ENCODE results near the gene NEURL1.
"Not testable (repeated sequence)": the region's sequence is repeated elsewhere in the genome, so short reads cannot be mapped to it uniquely, and the experiment has no call there.

The NEURL1 gene

GRCh38 chr10:103510046-103510685 is 16.7 kb downstream of the NEURL1 start:
- Mint-ChIP-seq H3K36me3 (no peaks in the 10 kb centered on the region), H3K27ac (no peak overlapping the region), H3K4me3 (no peak overlapping the region), H3K9me3 (no peaks in the 10 kb centered on the region), H3K4me1 (no peaks in the 10 kb centered on the region), H3K27me3 (peaks cover 77% of the 10 kb centered on the region)
- DNase-seq = no peak
- CTCF ChIA-PET = interaction anchor here (1.1 to 2.1 kb wide), 3 partner anchors 9 to 55 kb away, joined by 3 to 6 read pairs (median 5); no protein-coding TSS in a partner anchor

GRCh38 chr10:103510791-103511752 is 17.6 kb downstream of the NEURL1 start:
- H3K36me3 Mint-ChIP-seq = no peaks in the 10 kb centered on the region
- H3K4me3 Mint-ChIP-seq = no peak overlapping the region
- no peaks in the 10 kb centered on the region for H3K9me3 Mint-ChIP-seq
- no peaks in the 10 kb centered on the region for H3K4me1 Mint-ChIP-seq
- H3K27ac Mint-ChIP-seq = no peak overlapping the region
- CTCF ChIA-PET = interaction anchor here (1.8 to 2.1 kb wide), 2 partner anchors 32 to 54 kb away, joined by 5 to 6 read pairs; no protein-coding TSS in a partner anchor
- peaks cover 74% of the 10 kb centered on the region for H3K27me3 Mint-ChIP-seq
- no peak for DNase-seq

GRCh38 chr10:103512166-103512565 is 18.7 kb downstream of the NEURL1 start:
- DNase-seq = no peak
- H3K36me3 Mint-ChIP-seq = no peaks in the 10 kb centered on the region
- H3K27ac Mint-ChIP-seq = no peak overlapping the region
- no peak overlapping the region for H3K4me3 Mint-ChIP-seq
- no peaks in the 10 kb centered on the region for H3K9me3 Mint-ChIP-seq
- no peaks in the 10 kb centered on the region for H3K4me1 Mint-ChIP-seq
- CTCF ChIA-PET = no interaction called here
- H3K27me3 Mint-ChIP-seq = peaks cover 63% of the 10 kb centered on the region

- H3K36me3 Mint-ChIP-seq = no peaks in the 10 kb centered on the region
- H3K4me1 Mint-ChIP-seq = no peaks in the 10 kb centered on the region
- no peak overlapping the region for H3K27ac Mint-ChIP-seq
- peaks cover 59% of the 10 kb centered on the region for H3K27me3 Mint-ChIP-seq
- H3K4me3 Mint-ChIP-seq = no peak overlapping the region
- DNase-seq = no peak
- CTCF ChIA-PET = no interaction called here
- H3K9me3 Mint-ChIP-seq = no peaks in the 10 kb centered on the region
These were observed 19.3 kb downstream of the NEURL1 start for GRCh38 chr10:103512591-103513379.

GRCh38 chr10:103513380-103514060 is 20.0 kb downstream of the NEURL1 start:
- CTCF ChIA-PET = no interaction called here
- DNase-seq = no peak
- H3K36me3 Mint-ChIP-seq = no peaks in the 10 kb centered on the region
- H3K9me3 Mint-ChIP-seq = no peaks in the 10 kb centered on the region
- H3K27ac Mint-ChIP-seq = no peak overlapping the region
- H3K27me3 Mint-ChIP-seq = peaks cover 58% of the 10 kb centered on the region
- H3K4me3 Mint-ChIP-seq = no peak overlapping the region
- no peaks in the 10 kb centered on the region for H3K4me1 Mint-ChIP-seq

GRCh38 chr10:103514244-103514643 is 20.7 kb downstream of the NEURL1 start:
- Mint-ChIP-seq H3K27ac (no peak overlapping the region), H3K4me3 (no peak overlapping the region), H3K9me3 (no peaks in the 10 kb centered on the region), H3K36me3 (no peaks in the 10 kb centered on the region), H3K4me1 (no peaks in the 10 kb centered on the region), H3K27me3 (peaks cover 54% of the 10 kb centered on the region)
- no peak for DNase-seq
- CTCF ChIA-PET = no interaction called here

GRCh38 chr10:103517234-103518085 is 24.0 kb downstream of the NEURL1 start:
- CTCF ChIA-PET = no interaction called here
- no peaks in the 10 kb centered on the region for H3K36me3 Mint-ChIP-seq
- no peak overlapping the region for H3K27ac Mint-ChIP-seq
- no peak overlapping the region for H3K4me3 Mint-ChIP-seq
- H3K9me3 Mint-ChIP-seq = no peaks in the 10 kb centered on the region
- H3K4me1 Mint-ChIP-seq = no peaks in the 10 kb centered on the region
- DNase-seq = no peak
- H3K27me3 Mint-ChIP-seq = peaks cover 36% of the 10 kb centered on the region

GRCh38 chr10:103519798-103520197 is 26.3 kb downstream of the NEURL1 start:
- DNase-seq = no peak
- H3K27me3 Mint-ChIP-seq = peaks cover 36% of the 10 kb centered on the region
- no peak overlapping the region for H3K27ac Mint-ChIP-seq
- H3K4me3 Mint-ChIP-seq = no peak overlapping the region
- H3K9me3 Mint-ChIP-seq = no peaks in the 10 kb centered on the region
- no peaks in the 10 kb centered on the region for H3K36me3 Mint-ChIP-seq
- CTCF ChIA-PET = no interaction called here
- no peaks in the 10 kb centered on the region for H3K4me1 Mint-ChIP-seq

GRCh38 chr10:103522006-103522405 is 28.5 kb downstream of the NEURL1 start:
- H3K4me1 Mint-ChIP-seq, H3K4me3 Mint-ChIP-seq, H3K36me3 Mint-ChIP-seq, DNase-seq, H3K27ac Mint-ChIP-seq, CTCF ChIA-PET, H3K9me3 Mint-ChIP-seq: not testable (repeated sequence)
- peaks cover 49% of the 10 kb centered on the region for H3K27me3 Mint-ChIP-seq

GRCh38 chr10:103523683-103524082 is 30.2 kb downstream of the NEURL1 start:
- H3K36me3 Mint-ChIP-seq = no peaks in the 10 kb centered on the region
- CTCF ChIA-PET = no interaction called here
- H3K4me3 Mint-ChIP-seq = no peak overlapping the region
- no peaks in the 10 kb centered on the region for H3K9me3 Mint-ChIP-seq
- H3K27me3 Mint-ChIP-seq = peaks cover 46% of the 10 kb centered on the region
- no peaks in the 10 kb centered on the region for H3K4me1 Mint-ChIP-seq
- no peak for DNase-seq
- H3K27ac Mint-ChIP-seq = no peak overlapping the region

GRCh38 chr10:103525901-103526300 is 32.4 kb downstream of the NEURL1 start:
- no peaks in the 10 kb centered on the region for H3K36me3 Mint-ChIP-seq
- CTCF ChIA-PET = interaction anchor here (0.6 kb wide), 1 partner anchor 37 kb away, joined by 3 read pairs; no protein-coding TSS in a partner anchor

GRCh38 chr10:103527476-103527875 is 34.0 kb downstream of the NEURL1 start:
- H3K36me3 Mint-ChIP-seq, CTCF ChIA-PET, H3K9me3 Mint-ChIP-seq, H3K4me1 Mint-ChIP-seq, H3K4me3 Mint-ChIP-seq, H3K27ac Mint-ChIP-seq, DNase-seq: not testable (repeated sequence)
- peaks cover 45% of the 10 kb centered on the region for H3K27me3 Mint-ChIP-seq

More at GRCh38 chr10:103525901-103526300, 32.4 kb downstream of the NEURL1 start:
- no peak overlapping the region for H3K27ac Mint-ChIP-seq
- peaks cover 52% of the 10 kb centered on the region for H3K27me3 Mint-ChIP-seq
- H3K9me3 Mint-ChIP-seq = peaks cover 7% of the 10 kb centered on the region
- H3K4me3 Mint-ChIP-seq = no peak overlapping the region
- no peaks in the 10 kb centered on the region for H3K4me1 Mint-ChIP-seq
- no peak for DNase-seq

- CTCF ChIA-PET = no interaction called here
These were observed 35.0 kb downstream of the NEURL1 start for GRCh38 chr10:103528549-103528948.

More at GRCh38 chr10:103528549-103528948, 35.0 kb downstream of the NEURL1 start:
- Mint-ChIP-seq H3K36me3 (no peaks in the 10 kb centered on the region), H3K27me3 (peaks cover 50% of the 10 kb centered on the region), H3K4me3 (no peak overlapping the region), H3K9me3 (peaks cover 7% of the 10 kb centered on the region), H3K4me1 (no peaks in the 10 kb centered on the region), H3K27ac (no peak overlapping the region)
- no peak for DNase-seq

All from activated naive CD4-positive, alpha-beta T cell treated with anti-CD3 and anti-CD28 coated beads, Interleukin-2, amount 10 ng/mL, durations not matched to agents 7 days and 5 days (primary cell).